IMR-90 (cell line): Measurements from ENCODE around the gene PACSIN2. TPM values are rescaled to one million over a fixed set of nuclear protein-coding genes. Genes with fewer than 3 reads are reported as not detected.

Source experiments
- ATAC-seq: fragments of 200-7000 bp; cut with Tn5 transposase; 2 replicates; pipeline ENCODE4 v1.9.1; 2020; ENCODE audit warnings: low read depth, mild to moderate bottlenecking, moderate library complexity
- BruUV-seq: library from RNA; stranded (reverse); fragments of 400-500 nt; replicated peaks from 2 replicates; lab custom pipeline; 2021; lab: Mats Ljungman, UMichigan
- CTCF ChIA-PET: fragments of 300-600 bp; formaldehyde crosslinking; extraction: SDS; loops from one replicate; lab custom pipeline; 2021; ENCODE audit warnings: antibody characterized with exemption; lab: Yijun Ruan, JAX
- POLR2A ChIA-PET: fragments of 300-600 bp; sonication (Branson Sonifier 250); formaldehyde crosslinking; loops from one replicate; lab custom pipeline; 2022; ENCODE audit warnings: antibody characterized with exemption; ENCODE audit not compliant: unreplicated experiment; lab: Charles Lee
- DNase-seq: peaks from one replicate; pipeline ENCODE4 v3.0.0; 2013
- H2AFZ ChIP-seq: replicated peaks from 2 replicates; pipeline ENCODE3; 2013; ENCODE audit warnings: low read length, mild to moderate bottlenecking; ENCODE audit not compliant: poor library complexity
- H2AK5ac ChIP-seq: 2 replicates; pipeline ENCODE4 v1.6.1; 2013; ENCODE audit warnings: low read depth, low read length, inconsistent platforms
- H2AK9ac ChIP-seq: replicated peaks from 2 replicates; pipeline ENCODE3; 2013; ENCODE audit warnings: mild to moderate bottlenecking, low read depth, low read length, moderate library complexity; ENCODE audit not compliant: poor library complexity
- H2BK120ac ChIP-seq: 2 replicates; pipeline ENCODE4 v1.6.1; 2013; ENCODE audit warnings: low read depth, low read length, inconsistent platforms
- H2BK15ac ChIP-seq: 3 replicates; pipeline ENCODE4 v1.6.1; 2013; ENCODE audit warnings: low read depth, low read length, inconsistent platforms
- H2BK20ac ChIP-seq: 2 replicates; pipeline ENCODE4 v1.6.1; 2013; ENCODE audit warnings: low read depth, mild to moderate bottlenecking, inconsistent platforms, low read length, moderate library complexity
- H2BK5ac ChIP-seq: 2 replicates; pipeline ENCODE4 v1.6.1; 2013; ENCODE audit warnings: mild to moderate bottlenecking, low read depth, low read length, inconsistent platforms; ENCODE audit not compliant: poor library complexity, severe bottlenecking
- H3K14ac ChIP-seq: replicated peaks from 2 replicates; pipeline ENCODE4 v1.6.1; 2013; ENCODE audit warnings: low read depth, low read length, inconsistent platforms
- H3K18ac ChIP-seq: 2 replicates; pipeline ENCODE4 v1.6.1; 2013; ENCODE audit warnings: low read depth, low read length, control low read depth
- H3K23ac ChIP-seq: 2 replicates; pipeline ENCODE4 v1.6.1; 2013; ENCODE audit warnings: low read depth, low read length, inconsistent platforms
- H3K27ac ChIP-seq: 2 replicates; pipeline ENCODE4 v1.5.1; 2013; ENCODE audit warnings: mild to moderate bottlenecking, control low read depth, low read length; ENCODE audit not compliant: insufficient read depth
- H3K27me3 ChIP-seq: 2 replicates; pipeline ENCODE4 v1.6.1; 2013; ENCODE audit warnings: low read length; ENCODE audit not compliant: control insufficient read depth, insufficient read depth
- H3K36me3 ChIP-seq: 2 replicates; pipeline ENCODE4 v1.6.1; 2013; ENCODE audit warnings: low read length, mixed read lengths; ENCODE audit not compliant: control insufficient read depth, insufficient read depth
- H3K4ac ChIP-seq: 2 replicates; pipeline ENCODE4 v1.6.1; 2013; ENCODE audit warnings: low read depth, low read length, inconsistent platforms
- H3K4me1 ChIP-seq: 2 replicates; pipeline ENCODE4 v1.6.1; 2013; ENCODE audit warnings: low read length, mixed read lengths; ENCODE audit not compliant: control insufficient read depth, insufficient read depth
- H3K4me2 ChIP-seq: 2 replicates; pipeline ENCODE4 v1.6.1; 2013; ENCODE audit warnings: low read depth, mild to moderate bottlenecking, control low read depth, low read length, moderate library complexity
- H3K4me3 ChIP-seq: 2 replicates; pipeline ENCODE4 v1.5.1; 2013; ENCODE audit warnings: low read depth, mild to moderate bottlenecking, control low read depth, low read length, moderate library complexity; ENCODE audit not compliant: insufficient read depth
- H3K56ac ChIP-seq: 2 replicates; pipeline ENCODE4 v1.6.1; 2013; ENCODE audit warnings: low read length, inconsistent platforms; ENCODE audit not compliant: insufficient read depth; ENCODE audit errors: extremely low read depth
- H3K79me1 ChIP-seq, 2 experiments: 2 replicates each; pipeline ENCODE4 v1.6.1; 2013; ENCODE audit warnings: low read length in 2 of 2, inconsistent platforms in 1 of 2, low read depth in 1 of 2
- H3K9ac ChIP-seq: 2 replicates; pipeline ENCODE4 v1.6.1; 2013; ENCODE audit warnings: low read depth, low read length, control low read depth
- H3K9me1 ChIP-seq: 2 replicates; pipeline ENCODE4 v1.6.1; 2013; ENCODE audit warnings: low read length, inconsistent platforms; ENCODE audit not compliant: insufficient read depth
- H3K9me3 ChIP-seq: 2 replicates; pipeline ENCODE4 v1.6.1; 2013; ENCODE audit warnings: low read length; ENCODE audit not compliant: control insufficient read depth, insufficient read depth
- H4K20me1 ChIP-seq: 2 replicates; pipeline ENCODE4 v1.6.1; 2013; ENCODE audit warnings: low read length, inconsistent platforms; ENCODE audit not compliant: insufficient read depth
- H4K5ac ChIP-seq: 2 replicates; pipeline ENCODE4 v1.6.1; 2013; ENCODE audit warnings: mild to moderate bottlenecking, low read depth, low read length, control low read depth
- H4K8ac ChIP-seq, 2 experiments: 2 replicates each; pipeline ENCODE4 v1.6.1; 2013; ENCODE audit warnings: low read depth in 2 of 2, low read length in 2 of 2, control low read depth in 1 of 2, inconsistent platforms in 1 of 2
- H4K91ac ChIP-seq: 2 replicates; pipeline ENCODE4 v1.6.1; 2013; ENCODE audit warnings: low read depth, low read length, inconsistent platforms; ENCODE audit not compliant: insufficient read depth
- CEBPB ChIP-seq: IDR thresholded peaks from 2 replicates; pipeline ENCODE4 v1.6.1; 2012; ENCODE audit warnings: low read depth, low read length, improper control_type of control experiment
- FOS ChIP-seq: fragments of 150-350 bp; IDR thresholded peaks from 2 replicates; pipeline ENCODE4 v1.6.1; 2016; ENCODE audit warnings: low read depth, low read length
- MAFK ChIP-seq: IDR thresholded peaks from 2 replicates; pipeline ENCODE4 v1.6.1; 2012; ENCODE audit warnings: low read depth, low read length, improper control_type of control experiment
- MAZ ChIP-seq: IDR thresholded peaks from 2 replicates; pipeline ENCODE4 v1.6.1; 2012; ENCODE audit warnings: low read depth, mild to moderate bottlenecking, low read length, improper control_type of control experiment, moderate library complexity, borderline replicate concordance
- NFE2L2 ChIP-seq: fragments of 150-350 bp; IDR thresholded peaks from 2 replicates; pipeline ENCODE4 v1.6.1; 2016; ENCODE audit warnings: low read depth, mild to moderate bottlenecking, low read length
- POLR2A ChIP-seq: IDR thresholded peaks from 2 replicates; pipeline ENCODE4 v1.6.1; 2012; ENCODE audit warnings: mild to moderate bottlenecking, low read depth, low read length
- RAD21 ChIP-seq: IDR thresholded peaks from 2 replicates; pipeline ENCODE4 v1.6.1; 2012; ENCODE audit warnings: low read length, improper control_type of control experiment
- RCOR1 ChIP-seq: IDR thresholded peaks from 2 replicates; pipeline ENCODE4 v1.6.1; 2012; ENCODE audit warnings: mild to moderate bottlenecking, low read length, improper control_type of control experiment; ENCODE audit not compliant: insufficient replicate concordance
- WGBS, 2 experiments: methylation state at CpG; one replicate each; pipeline versions ENCODE4 v1.1.5 to v1.1.7; 2013; ENCODE audit warnings: missing lambda C conversion rate in 2 of 2; ENCODE audit not compliant: insufficient read length in 1 of 2; ENCODE audit errors: extremely low coverage in 2 of 2; 5-methylcytosine and 5-hydroxymethylcytosine counted together
- dilution Hi-C: fragments of 300-500 bp; cut with HindIII; formaldehyde crosslinking; loops from one replicate; pipeline ENCODE4 v1.14.3; 2018; ENCODE audit warnings: low sequenced_read_pairs; ENCODE audit not compliant: unreplicated experiment
- in situ Hi-C: fragments of 300-500 bp; cut with MboI; formaldehyde crosslinking; loops from 3 replicates; pipeline ENCODE4 v1.14.3; 2019; ENCODE audit warnings: low sequenced_read_pairs, inconsistent platforms, mixed read lengths
- intact Hi-C: fragments of 100-400 bp; cut with micrococcal nuclease; formaldehyde crosslinking; loops from 2 replicates; pipeline ENCODE4 v1.10.0; 2022
- polyA plus RNA-seq, 3 experiments: library from polyadenylated mRNA; depleted of rRNA; stranded (reverse); fragments of >200 nt; gene quantifications; 2 replicates each; pipeline ENCODE4 v1.2.3, GENCODE V29; 2012; ENCODE audit warnings: low replicate concordance in 1 of 3
- total RNA-seq: library from RNA; depleted of rRNA; stranded (reverse); fragments of >200 nt; gene quantifications from 2 replicates; pipeline ENCODE4 v1.2.3, GENCODE V29; 2012
- TF ChIP-seq, protein P1 (sequence below): fragments of 150-350 bp; IDR thresholded peaks from 2 replicates; pipeline ENCODE4 v1.6.1; 2017; ENCODE audit warnings: mild to moderate bottlenecking, antibody characterized with exemption, low read length, low read depth

PACSIN2 gene
- total and polyA plus RNA-seq, 2 of the 4 experiments (the other 2 are of a cell fraction), result 85.0 to 118 TPM

DNA sequence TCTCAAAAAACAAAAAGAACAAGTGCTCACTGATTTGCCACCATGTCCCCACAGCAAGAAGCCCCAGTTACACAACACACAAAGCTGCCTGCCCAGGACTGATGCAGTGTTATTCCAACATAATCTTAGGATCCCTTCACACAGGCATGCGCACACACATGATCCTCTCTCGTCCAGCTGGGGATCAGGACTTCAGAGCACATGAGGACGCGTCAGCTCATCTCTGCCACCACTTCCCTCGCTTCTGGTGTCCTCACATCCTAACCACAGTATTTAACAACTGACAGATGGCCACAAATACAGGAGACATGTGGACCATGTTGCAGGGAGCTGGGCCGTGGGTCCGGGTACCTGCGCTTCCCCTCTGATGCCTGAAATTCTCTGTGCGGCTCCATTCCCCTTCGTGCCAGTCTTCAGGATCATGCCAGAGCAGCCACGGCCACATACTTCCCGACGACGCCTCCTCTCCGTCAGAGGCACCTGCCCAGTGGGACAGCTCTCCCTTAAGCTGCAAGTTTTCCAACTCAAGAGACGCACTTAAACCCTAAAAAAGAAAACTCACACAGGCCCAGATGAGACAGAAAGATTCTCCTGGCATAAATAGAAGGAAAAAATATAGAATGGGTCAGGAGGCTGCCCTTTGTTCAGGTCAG, 68.3 kb downstream of the PACSIN2 start:
- dilution Hi-C loops (no loop called here), in situ Hi-C loops (no loop called here), intact Hi-C loops (no loop called here)
- no peak overlapping the region for H2BK15ac ChIP-seq
- no peak overlapping the region for H4K91ac ChIP-seq
- WGBS, 2 experiments, result 96% methylated on average over 9 of the region's 16 CpGs; no CpG with 5 or more reads in 1 of the 2 experiments
- H3K23ac ChIP-seq, result peak overlapping the region; percentile 62; the same call in 1 of the 2 replicates
- H3K4me2 ChIP-seq, result no peak overlapping the region
- peaks cover 69% of the 10 kb centered on the region for H4K20me1 ChIP-seq
- no peak overlapping the region for H2AK9ac ChIP-seq
- H2BK5ac ChIP-seq, result no peak overlapping the region
- peak overlapping the region; percentile 53 for H3K4ac ChIP-seq
- H3K9me3 ChIP-seq, result no peaks in the 10 kb centered on the region
- H2AK5ac ChIP-seq, result peak overlapping the region; percentile 89; the same call in 1 of the 2 replicates
- no peak for ATAC-seq
- POLR2A ChIA-PET, result interaction anchor here (0.6 kb wide), 1 partner anchor 1540 kb away, joined by 3 read pairs; no protein-coding TSS in a partner anchor
- peaks cover 39 to 90% of the 10 kb centered on the region in 2 experiments for H3K79me1 ChIP-seq
- DNase-seq, result no peak
- no peak overlapping the region for H3K4me3 ChIP-seq
- H3K36me3 ChIP-seq, result no peaks in the 10 kb centered on the region; the same call in 1 of the 2 replicates
- peak overlapping the region; percentile 4; the same call in 1 of the 2 replicates for H2BK120ac ChIP-seq
- CTCF ChIA-PET, result no interaction called here
- H3K18ac ChIP-seq, result no peak overlapping the region
- H3K56ac ChIP-seq, result no peak overlapping the region
- H4K5ac ChIP-seq, result no peak overlapping the region
- no peaks in the 10 kb centered on the region for H3K27me3 ChIP-seq
- H3K9me1 ChIP-seq, result peaks cover 44% of the 10 kb centered on the region
- no peak overlapping the region for H3K9ac ChIP-seq
- BruUV-seq, result no TSS peak
- H2BK20ac ChIP-seq, result no peak overlapping the region
- 0 out of 4 replicates have a peak overlapping the region, but pooled peaks of 1 of the 2 experiments have one; percentile 31 for H4K8ac ChIP-seq
- no peak overlapping the region for H2AFZ ChIP-seq
- no peak for TF ChIP-seq CEBPB
- no peak for TF ChIP-seq FOS
- no peak for TF ChIP-seq POLR2A
- no peak for TF ChIP-seq MAZ
- TF ChIP-seq MAFK, result no peak
- TF ChIP-seq, protein P1, sequence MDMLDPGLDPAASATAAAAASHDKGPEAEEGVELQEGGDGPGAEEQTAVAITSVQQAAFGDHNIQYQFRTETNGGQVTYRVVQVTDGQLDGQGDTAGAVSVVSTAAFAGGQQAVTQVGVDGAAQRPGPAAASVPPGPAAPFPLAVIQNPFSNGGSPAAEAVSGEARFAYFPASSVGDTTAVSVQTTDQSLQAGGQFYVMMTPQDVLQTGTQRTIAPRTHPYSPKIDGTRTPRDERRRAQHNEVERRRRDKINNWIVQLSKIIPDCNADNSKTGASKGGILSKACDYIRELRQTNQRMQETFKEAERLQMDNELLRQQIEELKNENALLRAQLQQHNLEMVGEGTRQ, result no peak
- TF ChIP-seq NFE2L2, result no peak
- TF ChIP-seq RAD21, result no peak
- no peak for TF ChIP-seq RCOR1
- H3K4me1 ChIP-seq, result peaks cover 15% of the 10 kb centered on the region
- no peak overlapping the region for H3K27ac ChIP-seq
- H3K14ac ChIP-seq, result peak overlapping the region; percentile 74; the same call in 1 of the 2 replicates
